ENCODE measurements around the gene ZNF444. TPM values are rescaled to one million over a fixed set of nuclear protein-coding genes. Genes with fewer than 3 reads are reported as not detected.

ZNF444 gene
- polyA plus RNA-seq, 1 donor (not counting 4 experiments of a cell fraction or from before 2014, with no cell fraction given), result 9.1 TPM

DNA sequence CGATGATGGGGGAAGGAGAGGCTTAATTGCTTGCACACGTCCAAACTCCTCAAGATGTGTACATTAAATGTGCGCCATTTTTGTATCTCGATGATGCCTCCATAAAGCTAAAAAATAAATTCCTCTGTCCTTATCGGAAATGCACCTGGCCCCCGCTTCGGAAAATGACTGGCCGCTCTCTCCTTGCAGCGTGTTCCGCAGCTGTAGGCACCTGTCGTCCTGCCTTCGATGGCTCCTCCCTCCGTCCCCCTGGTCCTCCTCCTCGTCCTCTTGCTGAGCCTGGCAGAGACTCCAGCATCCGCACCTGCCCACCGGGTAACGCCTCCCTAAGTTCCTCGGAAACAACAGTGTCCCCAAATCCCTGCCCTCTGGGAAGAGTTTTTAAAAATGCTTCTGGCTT is 35.8 kb downstream of the ZNF444 start:
- Histone ChIP-seq H3K79me2 (ENCODE audit: control insufficient read depth, insufficient read depth, low read length) (no peaks in the 10 kb centered on the region), H3K4me2 (ENCODE audit: control insufficient read depth, extremely low read depth, insufficient read depth, low read depth, low read length) (no peak overlapping the region), H3K9ac (ENCODE audit: control insufficient read depth, extremely low read depth, insufficient read depth, low read length) (no peak overlapping the region), H3K27me3 (ENCODE audit: control insufficient read depth, extremely low read depth, insufficient read depth, low read length) (peaks cover 7% of the 10 kb centered on the region), H2AFZ (ENCODE audit: control insufficient read depth, low read length) (no peak overlapping the region), H3K27ac (ENCODE audit: control insufficient read depth, insufficient read depth, low read length) (no peak overlapping the region), H3K36me3 (ENCODE audit: control insufficient read depth in 2 of 2, extremely low read depth in 1 of 2, insufficient read depth in 2 of 2, low read length in 2 of 2) (no peaks in the 10 kb centered on the region), H3K4me3 (ENCODE audit: control insufficient read depth in 2 of 3, extremely low read depth in 1 of 3, insufficient read depth in 2 of 3, low read depth in 1 of 3, low read length in 3 of 3) (no peak overlapping the region), H4K20me1 (ENCODE audit: control insufficient read depth, extremely low read depth, insufficient read depth, low read length) (no peaks in the 10 kb centered on the region), H3K9me1 (ENCODE audit: control insufficient read depth, extremely low read depth, insufficient read depth, low read length) (no peaks in the 10 kb centered on the region), H3K4me1 (ENCODE audit: control insufficient read depth, extremely low read depth, insufficient read depth, low read length) (no peaks in the 10 kb centered on the region), H3K9me3 (ENCODE audit: control insufficient read depth, low read depth, low read length) (no peaks in the 10 kb centered on the region)
- dilution Hi-C loops (cut with MboI; ENCODE audit: extremely low pct_ligation_motif_present, low sequenced_read_pairs), result no loop called here
- DNase-seq (ENCODE audit: low read depth, low spot score) (no peak), FAIRE-seq (no peak)
- TF ChIP-seq, protein P1, sequence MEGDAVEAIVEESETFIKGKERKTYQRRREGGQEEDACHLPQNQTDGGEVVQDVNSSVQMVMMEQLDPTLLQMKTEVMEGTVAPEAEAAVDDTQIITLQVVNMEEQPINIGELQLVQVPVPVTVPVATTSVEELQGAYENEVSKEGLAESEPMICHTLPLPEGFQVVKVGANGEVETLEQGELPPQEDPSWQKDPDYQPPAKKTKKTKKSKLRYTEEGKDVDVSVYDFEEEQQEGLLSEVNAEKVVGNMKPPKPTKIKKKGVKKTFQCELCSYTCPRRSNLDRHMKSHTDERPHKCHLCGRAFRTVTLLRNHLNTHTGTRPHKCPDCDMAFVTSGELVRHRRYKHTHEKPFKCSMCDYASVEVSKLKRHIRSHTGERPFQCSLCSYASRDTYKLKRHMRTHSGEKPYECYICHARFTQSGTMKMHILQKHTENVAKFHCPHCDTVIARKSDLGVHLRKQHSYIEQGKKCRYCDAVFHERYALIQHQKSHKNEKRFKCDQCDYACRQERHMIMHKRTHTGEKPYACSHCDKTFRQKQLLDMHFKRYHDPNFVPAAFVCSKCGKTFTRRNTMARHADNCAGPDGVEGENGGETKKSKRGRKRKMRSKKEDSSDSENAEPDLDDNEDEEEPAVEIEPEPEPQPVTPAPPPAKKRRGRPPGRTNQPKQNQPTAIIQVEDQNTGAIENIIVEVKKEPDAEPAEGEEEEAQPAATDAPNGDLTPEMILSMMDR (optimal IDR thresholded peaks at IDR 0.05 in 1 of 3, IDR thresholded peaks at IDR 0.05 in 1 of 3, conservative IDR thresholded peaks at IDR 0.05 in 1 of 3; ENCODE audit: extremely low read depth in 1 of 3, insufficient read depth in 2 of 3, low read length in 3 of 3), result no peak
- no peak for TF ChIP-seq EZH2 (IDR thresholded peaks at IDR 0.05; ENCODE audit: low read length)

DNA sequence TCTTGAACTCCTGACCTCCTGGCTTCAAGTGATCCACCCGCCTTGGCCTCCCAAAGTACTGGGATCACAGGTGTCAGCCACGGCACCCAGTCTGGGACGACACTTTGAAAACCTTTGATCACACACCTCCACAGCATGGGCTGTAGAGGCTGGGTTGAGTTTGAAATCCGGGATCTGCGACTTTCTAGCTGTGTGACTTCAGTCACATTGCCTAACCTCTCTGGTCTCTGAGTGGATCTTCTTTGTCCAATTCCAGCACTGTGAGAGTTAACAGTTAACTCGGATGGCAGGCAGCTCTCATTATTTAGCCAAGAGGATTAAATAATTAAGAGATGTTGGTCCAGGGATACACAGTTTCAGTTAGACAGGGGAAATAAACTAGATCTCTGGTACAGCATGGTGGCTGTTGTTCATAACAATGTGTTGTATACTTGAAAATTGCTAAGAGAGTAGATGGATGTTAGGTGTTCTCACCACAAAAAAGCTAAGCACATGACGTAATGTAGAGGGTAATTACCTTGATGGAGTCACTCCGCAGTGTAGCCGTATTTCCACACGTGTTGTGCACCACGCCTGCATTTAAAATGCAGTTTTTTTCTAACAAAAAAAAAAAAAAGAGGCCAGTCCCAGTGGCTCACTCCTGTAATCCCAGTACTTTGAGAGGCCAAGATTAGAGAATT is 36.6 kb downstream of the ZNF444 start:
- Histone ChIP-seq H3K36me3 (ENCODE audit: control insufficient read depth in 2 of 2, extremely low read depth in 1 of 2, insufficient read depth in 2 of 2, low read length in 2 of 2) (no peaks in the 10 kb centered on the region), H3K27ac (ENCODE audit: control insufficient read depth, insufficient read depth, low read length) (no peak overlapping the region), H3K9me3 (ENCODE audit: control insufficient read depth, low read depth, low read length) (no peaks in the 10 kb centered on the region), H3K4me2 (ENCODE audit: control insufficient read depth, extremely low read depth, insufficient read depth, low read depth, low read length) (no peak overlapping the region), H3K9me1 (ENCODE audit: control insufficient read depth, extremely low read depth, insufficient read depth, low read length) (no peaks in the 10 kb centered on the region), H3K9ac (ENCODE audit: control insufficient read depth, extremely low read depth, insufficient read depth, low read length) (no peak overlapping the region), H3K27me3 (ENCODE audit: control insufficient read depth, extremely low read depth, insufficient read depth, low read length) (peaks cover 7% of the 10 kb centered on the region), H3K79me2 (ENCODE audit: control insufficient read depth, insufficient read depth, low read length) (no peaks in the 10 kb centered on the region), H3K4me3 (ENCODE audit: control insufficient read depth in 2 of 3, extremely low read depth in 1 of 3, insufficient read depth in 2 of 3, low read depth in 1 of 3, low read length in 3 of 3) (no peak overlapping the region), H3K4me1 (ENCODE audit: control insufficient read depth, extremely low read depth, insufficient read depth, low read length) (no peaks in the 10 kb centered on the region), H2AFZ (ENCODE audit: control insufficient read depth, low read length) (no peak overlapping the region), H4K20me1 (ENCODE audit: control insufficient read depth, extremely low read depth, insufficient read depth, low read length) (no peaks in the 10 kb centered on the region)
- FAIRE-seq, result no peak
- dilution Hi-C loops (cut with MboI; ENCODE audit: extremely low pct_ligation_motif_present, low sequenced_read_pairs), result no loop called here
- TF ChIP-seq EZH2 (IDR thresholded peaks at IDR 0.05; ENCODE audit: low read length), result no peak
- TF ChIP-seq, protein P1 (optimal IDR thresholded peaks at IDR 0.05 in 1 of 3, IDR thresholded peaks at IDR 0.05 in 1 of 3, conservative IDR thresholded peaks at IDR 0.05 in 1 of 3; ENCODE audit: extremely low read depth in 1 of 3, insufficient read depth in 2 of 3, low read length in 3 of 3), result no peak
- no peak for DNase-seq (ENCODE audit: low read depth, low spot score)

All from keratinocyte (primary cell).